ENCODE measurements around the gene ACYP2.

DNA sequence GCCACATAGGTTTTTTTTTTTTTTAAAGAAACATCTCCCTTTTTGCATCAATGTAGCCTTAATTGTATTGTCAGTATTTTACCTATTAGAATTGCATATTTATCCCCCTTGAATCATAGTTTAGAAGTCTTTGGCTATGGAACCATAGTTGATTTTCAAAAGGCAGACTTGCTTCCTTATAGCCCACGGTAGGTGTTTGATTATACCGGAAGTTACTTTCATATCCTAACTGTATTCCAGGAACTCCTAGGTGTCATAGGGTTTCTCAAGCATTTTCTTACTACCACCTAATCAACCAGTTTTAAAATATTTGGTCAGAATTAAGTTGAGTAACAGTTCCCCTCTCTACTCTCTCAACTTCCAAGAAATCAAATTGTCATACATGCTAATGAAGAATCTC lies 227.2 kb downstream of the ACYP2 start:
- TF ChIP-seq, protein P1, sequence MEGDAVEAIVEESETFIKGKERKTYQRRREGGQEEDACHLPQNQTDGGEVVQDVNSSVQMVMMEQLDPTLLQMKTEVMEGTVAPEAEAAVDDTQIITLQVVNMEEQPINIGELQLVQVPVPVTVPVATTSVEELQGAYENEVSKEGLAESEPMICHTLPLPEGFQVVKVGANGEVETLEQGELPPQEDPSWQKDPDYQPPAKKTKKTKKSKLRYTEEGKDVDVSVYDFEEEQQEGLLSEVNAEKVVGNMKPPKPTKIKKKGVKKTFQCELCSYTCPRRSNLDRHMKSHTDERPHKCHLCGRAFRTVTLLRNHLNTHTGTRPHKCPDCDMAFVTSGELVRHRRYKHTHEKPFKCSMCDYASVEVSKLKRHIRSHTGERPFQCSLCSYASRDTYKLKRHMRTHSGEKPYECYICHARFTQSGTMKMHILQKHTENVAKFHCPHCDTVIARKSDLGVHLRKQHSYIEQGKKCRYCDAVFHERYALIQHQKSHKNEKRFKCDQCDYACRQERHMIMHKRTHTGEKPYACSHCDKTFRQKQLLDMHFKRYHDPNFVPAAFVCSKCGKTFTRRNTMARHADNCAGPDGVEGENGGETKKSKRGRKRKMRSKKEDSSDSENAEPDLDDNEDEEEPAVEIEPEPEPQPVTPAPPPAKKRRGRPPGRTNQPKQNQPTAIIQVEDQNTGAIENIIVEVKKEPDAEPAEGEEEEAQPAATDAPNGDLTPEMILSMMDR (IDR thresholded peaks at IDR 0.05; ENCODE audit: insufficient read depth, low read length, poor library complexity, severe bottlenecking): no peak
- TF ChIP-seq EZH2phosphoT487 (conservative IDR thresholded peaks at IDR 0.05; ENCODE audit: low read length): no peak
